Astrocyte of the spinal cord (primary cell): ENCODE data around the gene LRRC59.

Source experiments
- DNase-seq: peaks from one replicate; pipeline ENCODE4 v3.0.0; 2011; ENCODE audit warnings: low read depth, low spot score
- H3K4me3 ChIP-seq: 2 replicates; pipeline ENCODE4 v1.5.1; 2011; ENCODE audit warnings: low read depth, mild to moderate bottlenecking, low read length, moderate library complexity
- in situ Hi-C: cut with HindIII; loops from 2 replicates; pipeline ENCODE4 v1.10.0; 2017; ENCODE audit warnings: low sequenced_read_pairs
- TF ChIP-seq, protein P1 (sequence below): IDR thresholded peaks from 2 replicates; pipeline ENCODE4 v1.5.1; 2012; ENCODE audit warnings: low read depth, mild to moderate bottlenecking, low read length, inconsistent platforms

The LRRC59 gene

DNA sequence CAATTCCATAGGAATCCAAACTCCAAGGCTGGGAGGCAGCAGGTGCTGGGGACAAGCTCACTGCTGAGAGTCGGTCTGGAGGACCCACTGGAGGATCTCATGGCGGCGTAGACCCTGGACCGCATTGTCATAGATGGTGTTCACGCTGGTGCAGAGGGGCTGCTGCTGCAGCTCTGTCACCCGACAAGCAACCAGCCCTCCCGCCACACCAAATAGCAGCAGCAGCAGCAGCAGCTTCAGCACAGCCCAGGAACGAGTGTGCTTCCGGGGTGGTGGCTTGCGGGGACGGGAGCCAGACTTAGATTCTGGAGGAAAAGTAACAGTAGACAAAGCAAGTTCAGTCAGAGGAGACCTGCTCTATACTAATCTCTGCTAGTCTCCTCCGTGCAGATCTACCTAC, 14.4 kb downstream of the LRRC59 start:
- DNase-seq: no peak
- TF ChIP-seq, protein P1, sequence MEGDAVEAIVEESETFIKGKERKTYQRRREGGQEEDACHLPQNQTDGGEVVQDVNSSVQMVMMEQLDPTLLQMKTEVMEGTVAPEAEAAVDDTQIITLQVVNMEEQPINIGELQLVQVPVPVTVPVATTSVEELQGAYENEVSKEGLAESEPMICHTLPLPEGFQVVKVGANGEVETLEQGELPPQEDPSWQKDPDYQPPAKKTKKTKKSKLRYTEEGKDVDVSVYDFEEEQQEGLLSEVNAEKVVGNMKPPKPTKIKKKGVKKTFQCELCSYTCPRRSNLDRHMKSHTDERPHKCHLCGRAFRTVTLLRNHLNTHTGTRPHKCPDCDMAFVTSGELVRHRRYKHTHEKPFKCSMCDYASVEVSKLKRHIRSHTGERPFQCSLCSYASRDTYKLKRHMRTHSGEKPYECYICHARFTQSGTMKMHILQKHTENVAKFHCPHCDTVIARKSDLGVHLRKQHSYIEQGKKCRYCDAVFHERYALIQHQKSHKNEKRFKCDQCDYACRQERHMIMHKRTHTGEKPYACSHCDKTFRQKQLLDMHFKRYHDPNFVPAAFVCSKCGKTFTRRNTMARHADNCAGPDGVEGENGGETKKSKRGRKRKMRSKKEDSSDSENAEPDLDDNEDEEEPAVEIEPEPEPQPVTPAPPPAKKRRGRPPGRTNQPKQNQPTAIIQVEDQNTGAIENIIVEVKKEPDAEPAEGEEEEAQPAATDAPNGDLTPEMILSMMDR: no peak
- in situ Hi-C loops: no loop called here
- H3K4me3 ChIP-seq: no peak overlapping the region

DNA sequence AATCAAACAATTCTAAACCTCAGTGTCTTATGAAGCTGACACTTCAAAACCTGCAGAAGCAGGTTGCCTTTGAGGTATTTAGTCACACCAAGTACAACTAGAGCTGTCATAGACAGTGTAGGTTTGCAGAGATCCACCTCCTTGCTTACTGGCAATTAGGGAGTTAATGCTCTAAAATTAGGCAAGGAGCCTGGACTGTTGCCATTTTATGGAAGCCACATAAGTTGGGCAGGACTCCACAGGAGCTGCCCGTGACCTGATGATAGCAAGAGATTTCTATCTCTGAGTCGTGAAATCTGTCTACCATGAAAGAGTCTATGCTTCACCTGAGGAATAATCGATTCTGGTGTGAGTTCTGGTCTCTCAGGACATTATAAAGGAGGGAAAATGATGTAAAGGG, 15.4 kb downstream of the LRRC59 start:
- TF ChIP-seq, protein P1: no peak
- in situ Hi-C loops: no loop called here
- H3K4me3 ChIP-seq: no peak overlapping the region
- DNase-seq: no peak

DNA sequence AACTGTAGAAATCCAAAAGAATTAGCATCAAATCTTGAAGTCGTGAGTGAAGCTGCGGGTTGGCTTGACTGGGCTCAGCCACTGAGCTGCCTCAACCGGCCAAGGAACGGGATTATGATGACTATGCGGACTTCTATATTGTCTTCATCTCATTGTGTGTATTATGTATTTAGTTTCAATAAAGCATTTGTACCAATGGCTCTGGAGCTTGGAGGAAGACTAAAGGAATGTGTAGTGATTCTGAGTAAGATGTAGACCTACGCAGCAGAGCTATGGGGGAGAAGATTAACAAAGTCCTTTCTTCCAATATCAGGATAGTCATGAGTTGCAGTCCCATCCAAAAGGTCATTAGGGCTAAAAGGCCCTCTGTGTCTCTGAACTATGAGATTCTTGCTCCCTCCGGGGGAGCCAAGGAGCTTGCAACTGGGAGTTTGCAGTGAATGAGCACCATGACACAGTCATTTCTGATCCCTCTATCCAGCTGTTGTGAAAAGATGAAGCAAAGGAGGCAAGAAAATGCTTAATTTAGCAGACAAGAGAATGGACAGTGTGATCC, 16.0 kb downstream of the LRRC59 start:
- TF ChIP-seq, protein P1: no peak
- no peak overlapping the region for H3K4me3 ChIP-seq
- no peak for DNase-seq
- in situ Hi-C loops: no loop called here

DNA sequence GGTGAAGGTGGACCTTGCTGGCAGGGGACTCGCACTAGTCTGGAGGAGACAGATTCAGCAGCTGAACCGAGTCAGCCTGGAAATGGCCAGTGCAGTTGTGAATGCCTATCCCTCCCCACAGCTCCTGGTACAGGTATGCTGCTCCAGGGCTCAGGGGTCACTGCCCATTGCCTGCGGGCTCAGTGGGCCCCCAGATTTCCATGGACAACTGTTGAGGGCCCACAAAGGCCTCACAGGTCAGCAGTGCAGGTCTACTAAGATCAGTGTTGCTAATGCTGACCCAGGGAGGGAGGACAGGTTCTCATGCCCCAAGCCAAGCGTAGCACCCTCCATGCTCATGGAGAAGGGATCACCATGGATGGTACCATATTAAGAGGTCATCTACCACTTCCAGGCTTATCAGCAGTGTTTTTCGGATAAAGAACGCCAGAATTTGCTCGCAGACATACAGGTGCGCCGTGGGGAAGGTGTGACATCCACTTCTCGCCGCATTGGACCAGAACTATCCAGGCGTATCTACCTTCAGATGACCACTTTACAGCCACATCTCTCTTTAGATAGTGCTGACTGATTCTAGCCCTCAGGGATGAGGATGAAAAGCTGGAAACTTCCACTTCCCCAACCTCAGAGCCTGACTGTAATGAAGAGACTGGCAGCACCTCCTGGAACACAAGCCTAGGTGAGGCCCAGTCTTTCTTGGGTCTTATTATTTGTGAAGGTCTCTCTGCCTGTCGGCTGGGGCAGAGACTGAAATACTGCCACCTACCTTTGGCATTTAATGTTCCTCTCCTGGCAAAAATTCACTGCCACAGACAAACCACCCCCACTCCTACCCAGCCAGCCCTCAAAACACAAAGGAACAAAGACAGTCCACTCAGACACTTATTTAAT, 16.7 kb downstream of the LRRC59 start:
- in situ Hi-C loops: no loop called here
- TF ChIP-seq, protein P1: peak; percentile 11
- DNase-seq: no peak
- no peak overlapping the region for H3K4me3 ChIP-seq

DNA sequence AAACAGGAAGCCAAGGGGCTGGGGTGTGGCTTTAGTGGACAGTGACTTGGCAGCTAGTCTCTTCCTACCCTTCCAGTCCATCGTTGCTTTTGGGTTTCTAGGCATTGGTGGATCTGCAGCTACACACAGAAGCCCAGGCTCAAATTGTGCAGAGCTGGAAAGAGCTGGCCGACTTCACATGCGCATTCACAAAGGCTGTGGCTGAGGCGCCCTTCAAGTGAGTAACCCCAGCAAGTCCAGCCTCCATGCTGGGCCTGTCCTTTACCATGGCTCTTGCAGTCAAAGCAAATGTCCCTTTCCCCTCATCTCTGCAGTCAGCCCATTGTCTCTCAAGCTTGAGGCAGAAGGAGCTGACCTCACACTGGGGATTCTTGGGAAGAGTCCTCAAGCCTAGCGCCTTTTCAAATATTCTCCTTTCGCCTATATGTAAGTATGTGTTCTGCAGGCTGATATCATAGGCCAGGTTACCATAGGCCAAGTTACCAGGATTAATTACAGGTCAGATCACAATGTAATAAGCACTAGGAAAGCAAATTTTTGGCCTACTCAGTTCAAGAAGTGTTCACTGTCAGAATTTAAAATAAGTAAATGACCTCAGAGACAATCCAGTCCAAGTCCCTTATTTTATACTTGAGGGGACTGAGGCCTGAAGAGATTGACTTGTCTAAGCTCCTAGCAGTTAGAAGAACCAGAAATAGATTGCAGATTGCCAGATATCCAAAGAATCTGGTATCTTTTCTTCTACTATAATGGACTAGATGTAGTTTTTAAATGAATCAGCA, 17.8 kb downstream of the LRRC59 start:
- in situ Hi-C loops: no loop called here
- TF ChIP-seq, protein P1: no peak
- no peak overlapping the region for H3K4me3 ChIP-seq
- DNase-seq: no peak

DNA sequence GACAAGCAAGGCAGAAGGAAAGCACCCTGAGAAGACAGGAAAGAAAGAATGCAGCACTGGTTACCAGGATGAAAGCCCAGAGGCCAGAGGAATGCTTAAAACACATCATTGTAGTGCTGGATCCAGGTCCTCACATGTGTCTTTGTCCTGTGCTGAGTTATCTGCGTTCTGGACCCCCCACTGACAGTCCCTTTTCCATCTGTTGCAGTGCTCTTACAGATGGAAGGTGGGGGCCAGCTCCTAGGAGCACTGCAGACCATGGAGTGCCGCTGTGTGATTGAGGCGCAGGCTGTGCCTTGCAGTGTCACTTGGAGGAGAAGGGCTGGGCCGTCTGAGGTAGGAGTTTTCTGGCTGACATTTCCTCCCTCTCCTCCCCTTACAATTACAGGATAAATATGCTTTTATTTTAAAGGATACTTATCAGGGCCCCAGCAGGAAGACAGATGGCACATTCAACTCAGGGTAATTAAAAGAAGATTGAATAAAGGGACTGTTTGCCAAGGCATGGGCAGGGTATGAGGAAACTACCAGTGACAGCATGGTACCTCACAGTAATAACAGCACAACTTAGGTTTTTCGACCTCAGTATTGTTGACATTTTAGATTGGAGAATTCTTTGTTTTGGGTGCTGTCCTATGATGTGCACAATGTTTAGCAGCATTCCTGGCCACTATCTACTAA, 21.3 kb downstream of the LRRC59 start:
- no peak overlapping the region for H3K4me3 ChIP-seq
- TF ChIP-seq, protein P1: no peak
- in situ Hi-C loops: no loop called here
- no peak for DNase-seq
